Anterior cingulate cortex (tissue), 58 donors: ENCODE results near the gene MAPK10.

Experiments used
- DNase-seq, 58 donors: peaks; one replicate each; lab custom pipeline; 2025; lab: John Stamatoyannopoulos, UW

The MAPK10 gene

GRCh38 chr4:85951099-85951498, 408.8 kb downstream of the MAPK10 start:
- no peak for DNase-seq

- no peak for DNase-seq
Measured at GRCh38 chr4:85946821-85947220, 413.0 kb downstream of the MAPK10 start.

DNA sequence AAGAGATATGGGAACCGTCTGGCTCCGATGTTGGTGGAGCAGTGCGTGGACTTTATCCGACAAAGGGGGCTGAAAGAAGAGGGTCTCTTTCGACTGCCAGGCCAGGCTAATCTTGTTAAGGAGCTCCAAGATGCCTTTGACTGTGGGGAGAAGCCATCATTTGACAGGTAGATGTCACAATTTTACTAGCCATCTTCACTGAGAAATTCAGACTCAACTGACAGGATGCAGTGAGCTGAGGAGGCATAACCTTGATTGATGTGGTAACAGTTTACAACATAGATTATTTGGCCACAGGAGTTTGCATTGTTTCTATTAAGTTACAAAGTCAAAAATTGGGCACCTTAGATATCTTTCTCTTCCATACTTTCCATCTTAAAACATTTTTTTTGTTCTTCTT, 417.7 kb downstream of the MAPK10 start:
- no peak for DNase-seq

GRCh38 chr4:85940151-85940550, 419.7 kb downstream of the MAPK10 start:
- DNase-seq, result no peak
